HG02884 (cell line): Measurements from ENCODE around the gene LRRC4.
A peak's percentile ranks its signal among the peaks of the same experiment; 100 is the strongest.

Experiments
- ATAC-seq: cut with Tn5 transposase; IDR thresholded peaks from one replicate; pipeline ENCODE4 v1.9.1; 2021; ENCODE audit warnings: mild to moderate bottlenecking, moderate library complexity; ENCODE audit not compliant: unreplicated experiment

The LRRC4 gene, protein sequence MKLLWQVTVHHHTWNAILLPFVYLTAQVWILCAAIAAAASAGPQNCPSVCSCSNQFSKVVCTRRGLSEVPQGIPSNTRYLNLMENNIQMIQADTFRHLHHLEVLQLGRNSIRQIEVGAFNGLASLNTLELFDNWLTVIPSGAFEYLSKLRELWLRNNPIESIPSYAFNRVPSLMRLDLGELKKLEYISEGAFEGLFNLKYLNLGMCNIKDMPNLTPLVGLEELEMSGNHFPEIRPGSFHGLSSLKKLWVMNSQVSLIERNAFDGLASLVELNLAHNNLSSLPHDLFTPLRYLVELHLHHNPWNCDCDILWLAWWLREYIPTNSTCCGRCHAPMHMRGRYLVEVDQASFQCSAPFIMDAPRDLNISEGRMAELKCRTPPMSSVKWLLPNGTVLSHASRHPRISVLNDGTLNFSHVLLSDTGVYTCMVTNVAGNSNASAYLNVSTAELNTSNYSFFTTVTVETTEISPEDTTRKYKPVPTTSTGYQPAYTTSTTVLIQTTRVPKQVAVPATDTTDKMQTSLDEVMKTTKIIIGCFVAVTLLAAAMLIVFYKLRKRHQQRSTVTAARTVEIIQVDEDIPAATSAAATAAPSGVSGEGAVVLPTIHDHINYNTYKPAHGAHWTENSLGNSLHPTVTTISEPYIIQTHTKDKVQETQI

DNA sequence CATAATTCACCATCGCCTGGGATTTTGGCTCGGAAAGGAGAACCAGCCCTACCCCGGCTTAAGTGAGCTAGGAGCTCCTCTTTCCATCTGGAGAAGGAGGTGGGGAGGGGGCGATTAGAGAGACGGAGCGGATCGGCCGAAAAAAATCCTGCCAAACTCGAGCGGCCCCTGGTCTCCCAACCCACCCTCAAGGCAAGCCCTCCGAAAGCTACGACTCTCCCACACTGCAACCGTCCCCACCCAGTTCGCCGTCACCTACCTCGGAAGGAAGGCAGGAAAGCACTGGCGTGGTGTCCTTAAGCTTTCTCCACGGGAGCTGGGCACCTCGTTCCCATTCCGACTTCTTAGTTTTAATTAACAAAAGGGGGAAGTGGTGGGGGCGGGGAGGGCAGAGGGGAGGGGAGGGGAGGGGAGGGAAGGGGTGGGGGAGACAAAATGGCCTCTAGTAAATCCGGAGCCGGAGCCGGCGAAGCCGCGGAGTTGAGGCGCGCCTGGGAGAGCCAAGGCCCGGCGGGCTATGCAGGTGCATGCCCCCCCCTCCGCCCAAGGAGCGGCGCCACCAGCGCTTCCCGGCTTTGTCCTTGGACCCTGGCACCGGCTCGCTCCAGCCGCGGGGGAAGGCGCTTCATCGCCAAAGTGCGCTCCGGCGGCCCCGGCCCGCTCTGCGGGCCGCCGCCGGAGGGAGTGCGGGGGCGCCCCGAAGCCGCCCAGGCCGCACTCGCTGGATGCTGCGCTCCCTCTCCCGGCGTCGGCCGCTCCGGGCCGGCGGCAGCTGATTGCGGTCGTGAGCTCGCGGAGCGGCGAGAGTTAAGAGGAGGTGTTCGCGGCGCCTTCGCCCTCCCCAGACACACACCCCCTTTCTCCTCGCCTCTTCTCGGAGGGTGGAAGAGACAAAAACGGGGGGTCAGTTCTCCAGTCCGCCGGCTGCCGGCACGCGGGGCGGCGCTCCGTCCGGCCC lies at the start of gene LRRC4:
Gene LRRC4 (minus strand): TSS at position 784 of the 958 bp plus-strand sequence. CDS start 797 bp downstream, outside the sequence.
- ATAC-seq = peak; percentile 34

DNA sequence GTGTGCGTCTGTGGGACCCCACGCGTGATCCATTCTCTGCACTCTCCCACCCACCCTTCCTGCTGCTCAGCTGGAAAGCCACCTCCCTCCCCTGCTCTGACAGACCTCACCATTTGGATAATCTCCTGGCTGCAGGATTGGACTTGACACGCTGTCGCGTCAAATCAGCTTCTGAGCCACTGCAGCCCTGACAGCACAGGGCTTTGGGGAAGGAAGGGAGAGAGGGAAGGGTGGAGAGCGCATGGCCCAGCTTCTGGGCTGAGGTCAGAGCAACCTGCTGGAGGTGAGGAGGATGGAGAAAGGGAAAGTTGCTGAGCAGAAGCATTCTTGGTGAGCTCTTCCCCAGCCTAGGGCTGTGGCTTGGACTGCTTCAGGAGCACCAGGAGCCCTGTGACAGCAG lies 48.9 kb upstream of the LRRC4 start:
- no peak for ATAC-seq

DNA sequence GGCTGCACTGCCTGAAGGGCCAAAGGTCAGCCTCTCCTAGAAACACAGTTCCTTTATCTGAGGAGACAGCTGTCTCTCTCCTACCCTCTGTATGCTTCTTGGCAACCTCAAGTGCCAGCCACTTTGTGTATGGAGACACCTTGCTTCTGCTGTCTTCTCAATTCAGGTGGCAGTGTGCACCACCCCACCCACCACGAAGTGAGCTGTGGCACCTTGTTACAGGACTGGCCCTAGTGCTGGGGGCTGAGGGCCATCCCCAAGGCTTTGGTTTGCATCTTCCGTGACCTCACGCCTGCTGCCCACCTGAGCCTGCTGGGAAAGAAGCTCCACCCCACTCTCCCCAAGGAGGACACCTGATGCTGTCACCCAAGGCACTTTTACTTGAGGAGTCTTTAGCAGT lies 47.1 kb upstream of the LRRC4 start:
- no peak for ATAC-seq

DNA sequence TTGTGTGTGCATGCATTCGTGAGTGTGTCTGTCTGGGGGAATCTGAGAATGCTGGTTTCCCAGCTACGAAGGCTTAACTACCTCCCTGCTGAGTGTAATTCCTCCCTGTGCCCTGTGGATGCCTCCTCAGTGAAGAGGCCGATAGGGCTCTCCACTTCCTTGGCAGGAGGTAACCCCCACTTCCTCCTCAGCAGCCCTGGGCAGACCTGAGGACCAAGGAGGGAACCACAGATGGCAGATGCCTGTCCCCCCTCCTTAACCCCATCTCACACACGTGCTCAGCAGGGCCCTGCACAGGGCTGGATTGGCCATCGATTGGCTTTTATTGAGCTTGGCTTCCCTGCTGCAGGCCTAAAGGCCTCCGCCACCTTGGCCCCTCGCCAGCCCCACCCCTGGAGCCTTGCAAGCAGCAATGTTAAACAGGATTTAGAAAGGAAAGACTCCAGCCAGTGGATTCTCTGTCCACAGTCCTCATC lies 45.6 kb upstream of the LRRC4 start:
- ATAC-seq = no peak

DNA sequence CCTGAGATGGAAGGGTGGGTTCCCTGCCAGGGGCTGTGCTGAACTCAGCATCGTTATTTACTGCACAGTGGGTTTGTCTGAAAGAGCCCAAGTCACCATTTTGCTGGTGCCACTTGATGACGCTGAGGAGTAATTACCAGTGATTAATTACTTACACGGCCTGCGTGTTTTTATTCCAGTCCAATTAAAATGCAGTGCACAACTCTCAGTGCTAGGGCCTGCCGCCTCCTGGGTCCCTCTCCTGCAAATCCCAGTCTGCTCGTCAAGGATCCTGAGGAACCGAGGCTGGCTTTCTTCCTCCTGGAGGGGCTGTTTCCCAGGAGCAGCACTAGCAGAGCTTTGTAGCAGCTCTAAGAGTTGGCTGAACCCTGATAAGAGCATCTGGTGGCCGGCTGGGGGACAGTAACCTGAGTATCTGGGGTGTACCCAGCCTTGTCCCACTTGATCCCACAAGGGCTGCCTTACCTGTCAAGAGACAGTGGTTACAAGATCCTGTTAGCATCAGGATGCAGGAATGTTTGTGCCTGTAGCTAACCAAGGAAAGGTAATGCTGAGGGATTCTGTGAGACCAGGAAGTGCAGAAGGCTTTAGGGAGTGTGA lies 45.1 kb upstream of the LRRC4 start:
- no peak for ATAC-seq

DNA sequence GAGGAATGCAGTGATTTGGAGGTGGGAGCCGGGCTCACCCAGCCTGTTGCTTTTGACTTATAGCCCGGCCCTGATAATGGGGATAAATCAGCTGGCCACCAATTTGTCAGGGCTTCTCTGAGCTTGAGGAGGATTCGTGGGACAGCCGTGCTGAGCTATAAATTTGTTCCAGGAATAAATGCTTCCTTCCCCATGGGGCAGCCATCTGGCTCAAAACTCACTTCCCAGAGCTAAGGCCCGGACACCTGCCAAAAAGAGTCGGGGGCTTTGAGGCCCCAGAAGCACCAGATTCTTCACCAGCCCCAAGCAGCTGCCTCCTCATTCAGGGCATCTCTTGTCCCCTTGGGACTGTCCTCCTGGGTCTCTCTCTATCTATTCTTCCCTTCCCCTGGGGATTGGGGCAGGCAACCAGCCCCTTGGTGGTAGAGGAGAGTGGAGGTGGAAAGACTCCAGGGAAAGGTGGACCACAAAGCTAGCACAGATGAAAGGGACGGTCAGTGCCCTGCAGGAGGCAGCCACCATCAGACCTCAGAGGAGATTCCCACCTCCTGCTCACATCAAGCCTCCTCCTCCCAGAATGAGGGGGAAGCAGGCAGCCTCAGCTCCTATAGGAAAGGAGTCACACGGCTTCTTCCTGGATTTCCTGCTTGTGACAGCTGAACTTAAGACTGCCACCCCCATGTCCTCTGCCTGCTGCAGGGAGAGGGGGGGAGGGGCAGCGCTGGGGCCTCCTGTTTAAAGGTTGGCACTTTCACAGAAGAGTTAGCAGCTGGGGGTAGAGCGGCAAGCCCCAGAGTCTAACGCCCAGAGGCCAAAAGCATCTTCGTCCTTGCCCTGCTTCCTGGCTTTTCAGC lies 44.2 kb upstream of the LRRC4 start:
- ATAC-seq = no peak

DNA sequence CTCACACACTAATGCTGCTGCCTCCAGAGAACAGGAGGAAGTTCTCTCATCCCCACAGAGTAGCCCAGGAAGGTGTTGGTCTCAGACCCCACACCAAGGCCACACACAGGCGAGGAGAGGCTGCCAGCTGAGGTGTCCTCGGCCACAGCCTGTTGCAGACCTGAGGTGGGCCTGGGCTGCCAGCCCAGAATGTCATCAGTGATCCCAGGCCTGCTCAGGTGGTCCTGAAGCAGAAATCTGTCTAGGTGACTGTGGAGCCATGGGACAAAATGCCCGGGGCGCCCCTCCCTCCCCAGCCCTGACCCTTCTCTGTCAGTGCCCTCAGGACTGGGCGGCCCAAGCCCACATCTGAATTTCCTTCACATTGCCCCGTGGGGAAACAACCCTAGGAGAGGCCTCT lies 43.5 kb upstream of the LRRC4 start:
- ATAC-seq = no peak

DNA sequence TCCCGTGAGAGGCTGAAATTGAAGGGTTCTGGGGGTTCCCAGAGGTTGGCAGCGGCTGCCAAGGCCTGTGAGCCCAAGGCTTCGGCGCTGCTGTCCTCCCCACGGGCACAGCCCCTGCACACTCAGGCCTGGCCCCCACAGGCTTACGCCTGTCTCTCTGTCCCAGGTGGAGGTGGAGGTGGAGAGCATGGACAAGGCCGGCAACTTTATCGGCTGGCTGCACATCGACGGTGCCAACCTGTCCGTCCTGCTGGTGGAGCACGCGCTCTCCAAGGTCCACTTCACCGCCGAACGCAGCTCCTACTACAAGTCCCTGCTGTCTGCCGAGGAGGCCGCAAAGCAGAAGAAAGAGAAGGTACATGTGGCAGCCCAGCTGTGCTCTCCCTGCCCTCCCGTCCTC lies 43.1 kb upstream of the LRRC4 start:
- ATAC-seq = no peak

DNA sequence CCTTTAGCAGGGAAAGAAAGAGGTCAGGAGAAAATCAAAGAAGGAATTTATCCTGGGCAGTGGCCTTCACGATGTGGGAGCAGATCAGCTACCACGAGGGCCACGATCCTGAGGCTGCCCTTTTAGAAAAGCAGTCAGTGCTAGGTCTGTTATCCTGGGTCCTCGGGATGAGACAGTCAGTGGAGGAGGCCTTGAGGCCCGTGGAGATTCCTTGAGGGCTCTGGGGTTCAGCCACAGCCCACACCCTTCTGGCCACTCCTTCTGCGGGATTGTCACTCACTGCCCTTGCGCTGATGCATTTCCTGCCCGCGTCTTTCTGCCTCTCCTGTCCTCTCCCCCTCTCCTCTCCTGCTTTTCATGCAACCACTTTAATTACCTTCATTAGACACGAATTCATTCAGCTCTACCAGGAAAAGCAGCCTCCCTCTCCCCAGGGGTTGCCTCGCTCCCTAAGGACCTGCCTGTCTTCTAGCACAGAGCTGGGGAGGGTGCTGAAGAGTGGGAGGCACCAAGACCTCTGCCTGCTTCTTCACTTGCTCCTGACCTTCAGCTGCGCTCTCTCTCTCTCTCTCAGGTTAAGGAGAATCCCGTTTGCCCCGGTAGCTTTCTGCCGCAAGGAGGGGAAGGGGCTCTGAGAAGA lies 42.6 kb upstream of the LRRC4 start:
- ATAC-seq = no peak

DNA sequence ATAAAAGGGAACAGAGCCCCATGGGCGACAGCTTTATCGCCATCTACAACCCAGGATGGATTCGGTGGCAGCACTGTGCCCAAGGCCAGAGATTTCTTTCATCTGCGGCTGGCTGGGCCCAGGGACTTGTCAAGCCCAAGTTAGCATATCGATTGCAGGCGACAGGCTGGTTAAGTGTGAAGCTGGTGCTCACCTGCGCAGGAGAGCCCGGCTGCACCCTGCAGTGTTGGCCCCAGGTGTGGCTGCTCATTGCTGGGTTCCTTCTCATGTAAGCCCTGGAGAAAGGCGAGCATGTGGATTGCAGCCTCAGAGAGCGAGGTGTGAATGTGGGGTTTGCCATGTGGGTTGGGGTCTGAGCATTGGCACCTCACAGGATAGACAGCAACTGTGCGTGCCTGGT lies 40.6 kb upstream of the LRRC4 start:
- no peak for ATAC-seq

DNA sequence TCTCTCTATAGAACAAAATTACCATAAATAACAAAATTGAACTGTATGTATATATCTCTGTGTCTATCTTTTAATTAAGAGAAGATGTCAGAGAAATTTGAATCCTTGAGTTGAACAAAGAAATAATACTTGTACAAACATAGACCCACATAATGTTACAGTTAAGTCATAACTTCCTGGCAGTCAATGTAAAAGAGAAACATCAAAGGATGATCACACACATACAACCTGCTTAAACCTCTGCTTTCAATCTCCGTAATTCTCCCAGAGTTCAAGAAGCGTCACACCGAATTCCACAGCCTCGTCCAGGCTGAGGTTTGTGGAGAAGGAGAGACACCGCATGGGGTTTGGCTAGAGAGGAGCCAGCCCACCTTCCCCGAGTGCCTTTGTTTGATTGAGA lies 40.1 kb upstream of the LRRC4 start:
- no peak for ATAC-seq

DNA sequence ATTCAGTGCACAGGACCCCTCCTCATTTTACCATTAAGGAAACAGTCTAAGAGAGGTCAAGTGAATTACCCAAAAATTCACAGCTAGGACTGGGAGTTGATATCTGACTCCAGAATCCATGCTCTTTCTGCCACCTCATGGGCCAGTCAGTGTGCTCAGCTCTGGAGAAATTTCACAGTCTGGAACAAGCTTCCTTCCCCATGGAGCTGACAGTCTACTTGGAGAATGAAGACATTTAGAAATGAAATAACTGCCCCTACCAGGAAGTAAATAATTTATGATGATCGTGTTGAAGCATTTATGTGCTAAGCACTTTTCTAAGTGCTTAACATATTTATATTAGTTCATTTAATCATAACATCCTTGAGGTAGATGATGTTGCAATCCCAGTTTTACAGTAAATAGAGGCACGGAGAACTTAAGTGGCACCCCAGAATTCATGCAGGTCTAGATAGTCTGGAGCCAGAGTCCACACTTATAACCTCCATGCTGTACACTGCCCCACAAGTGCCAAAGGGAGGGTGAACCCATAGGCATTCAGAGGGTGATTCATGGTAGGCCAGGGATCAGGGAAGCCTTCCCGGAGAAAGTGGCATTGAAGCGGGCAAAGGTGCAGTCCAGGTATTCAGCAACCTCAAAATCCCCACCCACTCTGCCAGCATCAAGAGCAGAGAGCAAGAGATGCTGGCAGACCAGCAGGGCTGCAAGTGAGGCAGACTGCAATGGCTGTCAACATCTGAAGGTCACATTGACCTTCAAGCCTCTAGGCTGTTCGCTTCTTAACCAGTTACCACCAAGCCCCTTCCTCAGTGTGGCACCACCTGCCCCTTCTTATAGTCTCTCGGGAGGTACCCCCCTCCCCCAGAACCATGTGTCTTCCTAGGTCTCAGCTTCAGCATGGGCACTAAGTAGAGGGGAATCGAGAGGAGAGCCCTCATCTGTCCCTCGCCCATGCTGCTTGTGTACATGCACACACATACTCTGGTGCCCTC lies 38.4 kb upstream of the LRRC4 start:
- ATAC-seq = no peak

DNA sequence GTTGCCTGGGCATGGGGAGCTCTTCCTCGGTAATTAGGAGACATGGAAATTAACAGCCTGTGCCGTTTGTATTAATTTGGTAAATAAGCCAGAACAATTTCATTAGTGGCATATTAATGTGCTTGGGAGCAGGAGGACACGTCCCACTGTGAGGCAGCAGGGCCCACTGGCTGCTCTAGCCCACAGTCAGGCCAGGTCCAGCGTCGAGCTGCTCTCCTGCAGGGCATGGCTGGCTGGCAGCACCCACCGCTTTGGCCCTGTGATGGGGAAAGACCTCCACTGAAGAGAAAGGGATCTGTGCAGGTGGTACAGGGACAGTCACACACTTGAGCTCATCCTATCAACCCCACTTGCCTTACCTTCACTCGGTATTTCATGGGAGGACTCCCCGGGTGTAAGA lies 37.5 kb upstream of the LRRC4 start:
- no peak for ATAC-seq

DNA sequence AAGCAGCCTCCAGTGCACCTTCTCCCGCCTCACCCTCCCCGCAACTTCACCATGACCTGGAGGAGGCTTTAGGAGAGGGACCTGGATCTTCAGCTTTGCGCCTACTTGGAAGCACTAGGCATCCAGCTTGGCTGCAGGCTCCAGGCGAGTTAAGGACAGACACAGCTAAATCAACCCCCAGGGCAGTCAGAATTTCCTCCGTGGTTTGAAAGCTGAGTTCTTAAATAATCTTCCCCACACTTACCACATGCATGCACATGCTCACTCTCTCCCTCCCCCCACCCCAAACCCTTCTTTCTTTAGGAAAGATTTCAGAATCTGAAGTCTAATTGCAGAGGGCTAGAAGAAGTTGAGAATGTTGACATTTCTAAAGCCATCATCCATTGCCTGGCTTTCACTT lies 36.7 kb upstream of the LRRC4 start:
- ATAC-seq = no peak

DNA sequence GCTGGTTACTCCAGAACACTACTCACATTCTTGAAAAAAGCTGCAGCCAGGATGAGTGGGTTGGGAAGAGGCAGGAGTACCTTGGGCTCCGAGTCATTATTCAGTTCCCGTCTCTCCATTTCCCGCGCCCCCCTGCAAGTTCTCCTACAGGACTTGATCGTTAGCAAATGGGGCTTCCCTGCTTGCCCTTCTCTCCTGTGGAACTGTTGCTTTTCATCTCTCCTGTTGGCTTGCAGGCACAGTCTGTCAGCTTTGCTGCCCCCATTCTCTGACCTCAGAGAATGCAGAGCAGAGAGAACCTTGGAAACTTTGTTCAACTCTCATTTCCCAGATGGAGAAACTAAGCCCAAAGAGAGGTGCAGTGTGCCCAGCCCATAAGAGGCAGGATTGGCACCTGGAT lies 35.6 kb upstream of the LRRC4 start:
- no peak for ATAC-seq

DNA sequence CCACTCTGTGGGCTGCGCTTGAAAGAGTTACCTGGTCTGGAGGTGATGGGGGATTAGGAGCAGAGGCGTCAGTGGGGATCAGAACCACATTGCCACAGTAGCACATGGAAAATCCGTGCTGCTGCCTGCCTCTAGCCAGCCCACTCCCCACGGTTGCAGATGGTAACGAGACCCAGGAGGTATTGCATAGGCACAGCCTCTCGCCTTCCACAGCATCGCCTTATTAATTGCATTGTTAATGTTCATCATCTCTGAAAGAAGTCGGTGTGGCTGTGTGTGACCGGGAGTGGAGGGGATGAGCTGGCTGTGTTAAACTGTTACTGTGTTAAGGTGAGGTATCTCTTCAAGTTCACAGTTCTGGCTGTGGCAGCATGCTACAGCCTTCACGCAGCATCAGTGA lies 35.2 kb upstream of the LRRC4 start:
- ATAC-seq = no peak

DNA sequence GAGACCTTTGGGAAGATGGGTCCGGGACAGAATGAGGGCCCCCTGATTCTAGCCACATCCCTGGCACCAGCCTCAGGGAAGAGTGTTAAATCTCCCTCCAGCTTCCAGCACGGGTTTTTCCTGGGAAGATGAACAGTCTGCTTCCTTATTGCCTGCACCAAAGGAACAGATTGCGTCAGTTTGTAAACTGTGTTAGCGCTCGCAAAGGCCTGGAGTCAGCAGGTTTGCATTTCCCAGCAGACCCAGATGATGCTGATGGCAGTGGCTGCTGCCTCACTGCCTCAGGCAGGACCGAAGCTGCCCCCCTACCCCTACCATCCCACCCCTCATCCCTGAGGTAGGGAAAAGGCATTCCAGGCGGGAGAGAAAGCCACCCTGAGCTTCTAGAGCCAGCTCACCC lies 34.6 kb upstream of the LRRC4 start:
- no peak for ATAC-seq

DNA sequence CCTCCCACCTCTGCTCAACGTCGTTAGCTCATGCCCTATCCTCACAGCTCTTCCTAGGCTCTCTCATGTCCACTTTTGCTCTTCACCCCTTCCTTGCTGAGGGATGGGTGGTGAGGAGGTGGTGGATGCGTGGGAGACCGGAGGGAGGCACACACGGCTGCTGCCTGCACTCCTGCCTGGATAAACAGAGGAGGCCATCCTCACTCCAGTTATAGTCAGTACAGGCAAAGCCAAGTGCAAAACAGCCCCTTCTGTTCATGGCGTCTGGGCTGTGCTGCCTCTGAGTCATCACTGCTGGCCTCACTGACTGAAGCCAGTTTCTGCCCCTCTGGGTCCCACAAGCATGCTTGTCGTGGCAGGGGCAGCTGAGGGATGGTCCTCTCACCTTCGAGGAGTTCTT lies 31.9 kb upstream of the LRRC4 start:
- ATAC-seq = no peak
